KMS-11 (cell line): ENCODE results near the gene KCNJ11.
"Not testable (repeated sequence)": the region's sequence is repeated elsewhere in the genome, so short reads cannot be mapped to it uniquely, and the experiment has no call there.

Source experiments
- H2AFZ ChIP-seq: fragments of 200-600 bp; sonication (generic); 2 replicates; pipeline ENCODE4 v1.6.1; 2016; ENCODE audit warnings: antibody characterized with exemption, mixed run types, low read depth
- H3K27ac ChIP-seq: fragments of 200-600 bp; sonication (generic); 2 replicates; pipeline ENCODE4 v1.6.1; 2016; ENCODE audit warnings: mild to moderate bottlenecking, mixed run types
- H3K27me3 ChIP-seq: fragments of 200-600 bp; sonication (generic); 2 replicates; pipeline ENCODE4 v1.6.1; 2017; ENCODE audit warnings: mild to moderate bottlenecking, low read depth, mixed run types, moderate library complexity; ENCODE audit not compliant: insufficient read depth
- H3K36me3 ChIP-seq: fragments of 200-600 bp; sonication (generic); 2 replicates; pipeline ENCODE4 v1.6.1; 2017; ENCODE audit warnings: mild to moderate bottlenecking, mixed run types; ENCODE audit not compliant: insufficient read depth
- H3K4me1 ChIP-seq: fragments of 200-600 bp; sonication (generic); 2 replicates; pipeline ENCODE4 v1.6.1; 2016; ENCODE audit warnings: mild to moderate bottlenecking, low read depth, mixed run types; ENCODE audit not compliant: poor library complexity, severe bottlenecking
- H3K4me2 ChIP-seq: fragments of 200-600 bp; sonication (generic); 2 replicates; pipeline ENCODE4 v1.7.0; 2016; ENCODE audit warnings: mild to moderate bottlenecking, mixed run types
- H3K4me3 ChIP-seq: fragments of 200-600 bp; sonication (generic); IDR thresholded peaks from 2 replicates; pipeline ENCODE4 v1.6.1; 2017; ENCODE audit warnings: low read depth, low read length, mixed read lengths; ENCODE audit not compliant: insufficient read depth
- H3K79me2 ChIP-seq: fragments of 200-600 bp; sonication (generic); 2 replicates; pipeline ENCODE4 v1.6.1; 2016; ENCODE audit warnings: low read depth, mixed run types; ENCODE audit not compliant: insufficient read depth
- H3K9ac ChIP-seq: fragments of 200-600 bp; sonication (generic); 2 replicates; pipeline ENCODE4 v1.6.1; 2016; ENCODE audit warnings: mild to moderate bottlenecking, mixed run types
- H4K20me1 ChIP-seq: fragments of 200-600 bp; sonication (generic); 2 replicates; pipeline ENCODE4 v1.6.1; 2016; ENCODE audit warnings: mild to moderate bottlenecking, mixed run types; ENCODE audit not compliant: insufficient read depth
- CTCF ChIP-seq: fragments of 200-600 bp; sonication (generic); conservative IDR thresholded peaks from 2 replicates; pipeline ENCODE4 v1.6.1; 2017; ENCODE audit warnings: low read depth, mild to moderate bottlenecking, antibody characterized with exemption, low read length, moderate library complexity, mixed read lengths

Gene KCNJ11

GRCh38 chr11:17431139-17431538, 42.7 kb upstream of the KCNJ11 start:
- no peak for TF ChIP-seq CTCF
- H3K79me2 ChIP-seq: no peaks in the 10 kb centered on the region
- no peak overlapping the region for H3K4me3 ChIP-seq
- H4K20me1 ChIP-seq: no peaks in the 10 kb centered on the region
- no peaks in the 10 kb centered on the region for H3K4me1 ChIP-seq
- no peaks in the 10 kb centered on the region for H3K36me3 ChIP-seq
- H3K9ac ChIP-seq: no peak overlapping the region
- no peak overlapping the region for H3K4me2 ChIP-seq
- H2AFZ ChIP-seq: no peak overlapping the region
- H3K27me3 ChIP-seq: no peaks in the 10 kb centered on the region
- H3K27ac ChIP-seq: no peak overlapping the region

- Histone ChIP-seq H3K4me1 (no peaks in the 10 kb centered on the region), H3K27me3 (no peaks in the 10 kb centered on the region), H3K36me3 (no peaks in the 10 kb centered on the region), H3K4me3 (no peak overlapping the region), H3K4me2 (no peak overlapping the region), H4K20me1 (no peaks in the 10 kb centered on the region), H3K79me2 (no peaks in the 10 kb centered on the region), H3K27ac (no peak overlapping the region), H3K9ac (no peak overlapping the region), H2AFZ (no peak overlapping the region)
- no peak for TF ChIP-seq CTCF
Observed at GRCh38 chr11:17430616-17431015, 42.2 kb upstream of the KCNJ11 start.

- H3K27ac ChIP-seq: no peak overlapping the region
- H3K4me3 ChIP-seq: no peak overlapping the region
- H3K9ac ChIP-seq: no peak overlapping the region
- no peaks in the 10 kb centered on the region for H3K4me1 ChIP-seq
- H2AFZ ChIP-seq: no peak overlapping the region
- H3K27me3 ChIP-seq: no peaks in the 10 kb centered on the region
- no peaks in the 10 kb centered on the region for H3K36me3 ChIP-seq
- no peak for TF ChIP-seq CTCF
- H4K20me1 ChIP-seq: no peaks in the 10 kb centered on the region
- no peak overlapping the region for H3K4me2 ChIP-seq
- no peaks in the 10 kb centered on the region for H3K79me2 ChIP-seq
Observed at GRCh38 chr11:17428925-17429324, 40.5 kb upstream of the KCNJ11 start.

- Histone ChIP-seq H3K27me3 (no peaks in the 10 kb centered on the region), H4K20me1 (no peaks in the 10 kb centered on the region), H3K4me3 (no peak overlapping the region), H3K4me2 (no peak overlapping the region), H3K9ac (no peak overlapping the region), H3K36me3 (no peaks in the 10 kb centered on the region), H2AFZ (no peak overlapping the region), H3K4me1 (no peaks in the 10 kb centered on the region), H3K79me2 (no peaks in the 10 kb centered on the region), H3K27ac (no peak overlapping the region)
- no peak for TF ChIP-seq CTCF
Observed at GRCh38 chr11:17428261-17428660, 39.8 kb upstream of the KCNJ11 start.

GRCh38 chr11:17426233-17426632, 37.8 kb upstream of the KCNJ11 start:
- H3K79me2 ChIP-seq, H4K20me1 ChIP-seq, H3K4me2 ChIP-seq, H3K27me3 ChIP-seq, H3K4me1 ChIP-seq, H3K27ac ChIP-seq, H3K36me3 ChIP-seq, H3K9ac ChIP-seq, H2AFZ ChIP-seq, H3K4me3 ChIP-seq: not testable (repeated sequence)
